Head of caudate nucleus (tissue), 42 donors: ENCODE data around the gene ANO9.
"Not testable (repeated sequence)": the region's sequence is repeated elsewhere in the genome, so short reads cannot be mapped to it uniquely, and the experiment has no call there.

Source experiments
- DNase-seq, 42 donors: peaks; one replicate each; pipeline versions ENCODE4 v3.0.0 to v3.0.0-alpha.2; 2020 to 2021; ENCODE audit warnings: mixed read lengths in 7 of 42
- intact Hi-C: fragments of 100-400 bp; cut with DNase I; formaldehyde crosslinking; loops from one replicate; pipeline ENCODE4 v1.15.0; 2022

Gene ANO9

GRCh38 chr11:422249-422656 lies 19.6 kb downstream of the ANO9 start:
- intact Hi-C loops = no loop called here
- no peak for DNase-seq

- intact Hi-C loops = no loop called here
- DNase-seq = no peak
These were observed 20.9 kb downstream of the ANO9 start for GRCh38 chr11:420911-421321.

- DNase-seq = no peak
- intact Hi-C loops = no loop called here
These were observed 21.5 kb downstream of the ANO9 start for GRCh38 chr11:420054-420910.

- intact Hi-C loops = no loop called here
- DNase-seq = no peak
These were observed 22.4 kb downstream of the ANO9 start for GRCh38 chr11:419248-420005.

- no peak for DNase-seq
- intact Hi-C loops = no loop called here
These were observed 23.2 kb downstream of the ANO9 start for GRCh38 chr11:418343-419247.

GRCh38 chr11:417652-418342 lies 24.0 kb downstream of the ANO9 start:
- DNase-seq = no peak
- intact Hi-C loops = no loop called here

GRCh38 chr11:416757-417621 lies 24.8 kb downstream of the ANO9 start:
- intact Hi-C loops = no loop called here
- DNase-seq = peak in 1 of 42 donors; percentile 27

- DNase-seq = no peak
These were observed 25.6 kb downstream of the ANO9 start for GRCh38 chr11:416051-416756.

GRCh38 chr11:415640-416041 lies 26.2 kb downstream of the ANO9 start:
- intact Hi-C loops = no loop called here
- DNase-seq = no peak

More at GRCh38 chr11:416051-416756, 25.6 kb downstream of the ANO9 start:
- intact Hi-C loops = no loop called here

- intact Hi-C loops = no loop called here
- DNase-seq = no peak
These were observed 27.4 kb downstream of the ANO9 start for GRCh38 chr11:414318-414857.

- intact Hi-C loops = no loop called here
- no peak for DNase-seq
These were observed 28.4 kb downstream of the ANO9 start for GRCh38 chr11:413120-414081.

- intact Hi-C loops = no loop called here
- DNase-seq = no peak
These were observed 29.1 kb downstream of the ANO9 start for GRCh38 chr11:412641-413119.

- DNase-seq, intact Hi-C loops: not testable (repeated sequence)
These were observed 30.3 kb downstream of the ANO9 start for GRCh38 chr11:411520-411919.

- intact Hi-C loops, DNase-seq: not testable (repeated sequence)
These were observed 31.1 kb downstream of the ANO9 start for GRCh38 chr11:410711-411110.

GRCh38 chr11:409600-410483 lies 32.0 kb downstream of the ANO9 start:
- DNase-seq = no peak
- intact Hi-C loops = no loop called here
